GM18519 (cell line): Measurements from ENCODE around the gene PBRM1.
A peak's percentile ranks its signal among the peaks of the same experiment; 100 is the strongest.
"Not testable (repeated sequence)": the region's sequence is repeated elsewhere in the genome, so short reads cannot be mapped to it uniquely, and the experiment has no call there.

Source experiments
- ATAC-seq: cut with Tn5 transposase; IDR thresholded peaks from one replicate; pipeline ENCODE4 v1.9.1; 2021; ENCODE audit warnings: mild to moderate bottlenecking, moderate library complexity; ENCODE audit not compliant: unreplicated experiment, low FRiP score

Gene PBRM1

GRCh38 chr3:52685709-52686691, at the start of gene PBRM1, which contains the start of gene GNL3:
PBRM1 (minus strand) TSS chr3:52685913.
GNL3 (plus strand) TSS chr3:52686032; CDS start chr3:52686093, 61 bp downstream.
- ATAC-seq: peak; percentile 69

GRCh38 chr3:52733256-52733891, 47.7 kb upstream of the PBRM1 start:
- ATAC-seq: no peak

GRCh38 chr3:52731590-52731989, 45.9 kb upstream of the PBRM1 start:
- ATAC-seq: no peak

GRCh38 chr3:52730681-52731080, 45.0 kb upstream of the PBRM1 start:
- ATAC-seq: no peak

GRCh38 chr3:52728753-52729152, 43.0 kb upstream of the PBRM1 start:
- ATAC-seq: not testable (repeated sequence)

GRCh38 chr3:52724511-52724910, 38.8 kb upstream of the PBRM1 start:
- ATAC-seq: no peak

- no peak for ATAC-seq
These were observed 38.2 kb upstream of the PBRM1 start for GRCh38 chr3:52723935-52724334.

- ATAC-seq: no peak
These were observed 36.8 kb upstream of the PBRM1 start for GRCh38 chr3:52722491-52722890.

- ATAC-seq: no peak
These were observed 36.0 kb upstream of the PBRM1 start for GRCh38 chr3:52721730-52722008.

GRCh38 chr3:52721002-52721729, 35.5 kb upstream of the PBRM1 start:
- ATAC-seq: peak; percentile 53

- no peak for ATAC-seq
These were observed 33.9 kb upstream of the PBRM1 start for GRCh38 chr3:52719618-52720017.

- ATAC-seq: no peak
These were observed 30.1 kb upstream of the PBRM1 start for GRCh38 chr3:52715714-52716305.

GRCh38 chr3:52714335-52715302, 28.9 kb upstream of the PBRM1 start:
- ATAC-seq: no peak

GRCh38 chr3:52712291-52713212, 26.8 kb upstream of the PBRM1 start:
- ATAC-seq: no peak

- ATAC-seq: no peak
These were observed 24.8 kb upstream of the PBRM1 start for GRCh38 chr3:52710512-52710911.

- no peak for ATAC-seq
These were observed 21.9 kb upstream of the PBRM1 start for GRCh38 chr3:52707585-52707984.

GRCh38 chr3:52705688-52706686, 20.3 kb upstream of the PBRM1 start, which contains the start of the genes GLT8D1 and SPCS1:
GLT8D1 (minus strand) TSS chr3:52705791; CDS start chr3:52700460, 5,331 bp downstream.
SPCS1 (plus strand) TSS chr3:52706106; CDS start chr3:52706247, 141 bp downstream.
- peak; percentile 48 for ATAC-seq
